Panc1 (cell line): ENCODE measurements around the gene ABCG8. TPM values are rescaled to one million over a fixed set of nuclear protein-coding genes. Genes with fewer than 3 reads are reported as not detected.

Experiments
- ATAC-seq: fragments of 200-7000 bp; cut with Tn5 transposase; 2 replicates; pipeline ENCODE4 v1.9.1; 2020; ENCODE audit warnings: mild to moderate bottlenecking, moderate library complexity
- BruUV-seq: library from RNA; stranded (reverse); fragments of 400-500 nt; replicated peaks from 2 replicates; lab custom pipeline; 2021; lab: Mats Ljungman, UMichigan
- CTCF ChIA-PET: fragments of 300-600 bp; sonication (Branson Sonifier 250); formaldehyde crosslinking; loops from one replicate; lab custom pipeline; 2022; ENCODE audit warnings: antibody characterized with exemption; lab: Charles Lee
- POLR2A ChIA-PET: fragments of 300-600 bp; sonication (Branson Sonifier 250); formaldehyde crosslinking; loops from one replicate; lab custom pipeline; 2022; ENCODE audit warnings: antibody characterized with exemption; lab: Charles Lee
- DNase-seq: peaks from one replicate; pipeline ENCODE4 v3.0.0-alpha.2; 2010; ENCODE audit warnings: low read depth, low spot score
- H3K27ac ChIP-seq: 2 replicates; pipeline ENCODE4 v1.5.1; 2011; ENCODE audit warnings: mild to moderate bottlenecking, low read length, inconsistent platforms
- H3K27me3 ChIP-seq: fragments of 200-500 bp; sonication (Bioruptor generic); 2 replicates; pipeline ENCODE4 v1.6.0; 2014; ENCODE audit warnings: low read length, inconsistent platforms; ENCODE audit not compliant: control insufficient read depth, insufficient read depth
- H3K36me3 ChIP-seq: fragments of 200-500 bp; sonication (Bioruptor generic); 2 replicates; pipeline ENCODE4 v1.5.1; 2014; ENCODE audit warnings: inconsistent platforms, mild to moderate bottlenecking, low read length, moderate library complexity; ENCODE audit not compliant: control insufficient read depth, insufficient read depth
- H3K4me1 ChIP-seq: 2 replicates; pipeline ENCODE4 v1.5.1; 2011; ENCODE audit warnings: inconsistent platforms, mild to moderate bottlenecking, low read length, moderate library complexity; ENCODE audit not compliant: control insufficient read depth, insufficient read depth
- H3K4me3 ChIP-seq, 2 experiments: 2 replicates each; pipeline ENCODE4 v1.5.1; 2011 to 2012; ENCODE audit warnings: low read depth in 2 of 2, low read length in 2 of 2, mild to moderate bottlenecking in 2 of 2, inconsistent platforms in 1 of 2, moderate library complexity in 1 of 2
- H3K9me3 ChIP-seq: fragments of 200-500 bp; sonication (Bioruptor generic); 2 replicates; pipeline ENCODE4 v1.5.1; 2014; ENCODE audit warnings: low read depth, mild to moderate bottlenecking, inconsistent platforms, low read length, moderate library complexity; ENCODE audit not compliant: control insufficient read depth, insufficient read depth
- POLR2AphosphoS5 ChIP-seq: IDR thresholded peaks from 2 replicates; pipeline ENCODE4 v1.6.1; 2012; ENCODE audit warnings: mild to moderate bottlenecking, low read depth, low read length, moderate library complexity
- SIN3A ChIP-seq: IDR thresholded peaks from 2 replicates; pipeline ENCODE4 v1.6.1; 2012; ENCODE audit warnings: low read depth, mild to moderate bottlenecking, low read length, moderate library complexity, borderline replicate concordance; ENCODE audit not compliant: insufficient read depth
- TCF7L2 ChIP-seq: IDR thresholded peaks from 2 replicates; pipeline ENCODE4 v1.6.1; 2011; ENCODE audit warnings: mild to moderate bottlenecking, low read depth, low read length, inconsistent platforms
- in situ Hi-C: cut with HindIII; loops from 2 replicates; pipeline ENCODE4 v1.10.0; 2016; ENCODE audit warnings: low sequenced_read_pairs, low pct_unique_long_range_greater_than_20kb
- intact Hi-C: fragments of 100-400 bp; cut with micrococcal nuclease; formaldehyde crosslinking; loops from one replicate; pipeline ENCODE4 v1.10.0; 2022; ENCODE audit not compliant: unreplicated experiment
- total RNA-seq: library from RNA; stranded (reverse); gene quantifications from one replicate; pipeline ENCODE4 v1.2.1, GENCODE V29; 2021; ENCODE audit not compliant: unreplicated experiment
- TF ChIP-seq, protein P1 (sequence below), 2 experiments: IDR thresholded peaks; 2 replicates each; pipeline ENCODE4 v1.6.1; 2011 to 2012; ENCODE audit warnings: low read depth in 2 of 2, control low read depth in 1 of 2, low read length in 1 of 2, mild to moderate bottlenecking in 1 of 2, moderate library complexity in 1 of 2; ENCODE audit not compliant: insufficient read depth in 1 of 2
- TF ChIP-seq, protein P2 (sequence below): fragments of 450-650 bp; IDR thresholded peaks from 2 replicates; pipeline ENCODE4 v1.5.1; 2017; ENCODE audit warnings: mild to moderate bottlenecking

Gene ABCG8
- total RNA-seq, 1 experiment from 2014 or later, result 0.03 TPM

DNA sequence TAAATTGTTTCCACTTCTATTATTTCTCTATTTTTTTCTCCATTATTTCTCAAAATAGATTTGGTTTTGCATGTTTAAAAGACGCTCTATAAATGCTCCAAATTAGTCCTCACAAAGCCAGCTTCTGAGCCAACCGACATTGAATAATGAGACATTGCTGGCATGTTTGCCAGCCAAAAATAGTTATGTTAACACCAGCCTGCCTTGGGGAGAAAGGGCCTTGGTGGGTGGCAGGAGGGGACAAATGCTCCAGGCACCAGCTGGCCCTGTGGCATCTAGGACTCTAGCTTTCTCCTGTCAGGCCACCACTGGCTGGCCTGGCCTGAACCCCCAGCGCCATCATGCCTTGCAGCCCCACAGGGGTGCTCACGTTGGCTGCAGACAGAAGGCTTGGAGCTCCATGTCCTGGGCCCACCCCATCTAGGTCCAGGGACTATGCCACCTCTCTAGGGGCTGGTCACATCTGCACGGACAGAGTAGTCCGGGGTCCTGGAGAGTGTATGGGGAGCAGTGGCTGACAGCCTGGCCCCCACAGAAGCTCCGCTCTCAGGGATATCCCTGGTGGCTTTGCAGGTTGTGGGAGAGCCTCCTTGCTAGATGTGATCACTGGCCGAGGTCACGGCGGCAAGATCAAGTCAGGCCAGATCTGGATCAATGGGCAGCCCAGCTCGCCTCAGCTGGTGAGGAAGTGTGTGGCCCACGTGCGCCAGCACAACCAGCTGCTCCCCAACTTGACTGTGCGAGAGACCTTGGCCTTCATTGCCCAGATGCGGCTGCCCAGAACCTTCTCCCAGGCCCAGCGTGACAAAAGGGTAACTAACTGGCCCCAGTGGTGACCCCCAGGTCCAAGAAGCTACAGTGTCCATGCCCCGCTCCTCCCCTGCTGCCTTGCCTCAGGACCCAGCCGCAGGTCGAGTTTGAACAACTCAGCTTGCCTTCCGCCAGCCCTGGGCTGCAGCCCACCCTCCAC, 12.5 kb downstream of the ABCG8 start:
- ATAC-seq (no peak), DNase-seq (no peak)
- Histone ChIP-seq H3K36me3 (no peaks in the 10 kb centered on the region), H3K4me3 (no peak overlapping the region), H3K27me3 (peaks cover 15% of the 10 kb centered on the region), H3K9me3 (no peaks in the 10 kb centered on the region), H3K4me1 (peaks cover 5% of the 10 kb centered on the region), H3K27ac (no peak overlapping the region)
- in situ Hi-C loops, result no loop called here
- POLR2A ChIA-PET, result no interaction called here
- CTCF ChIA-PET, result interaction anchor here (0.7 kb wide), 1 partner anchor 214 kb away, joined by 3 read pairs; the partner anchor contains the start of gene PLEKHH2
- no TSS peak for BruUV-seq
- TF ChIP-seq, protein P1, sequence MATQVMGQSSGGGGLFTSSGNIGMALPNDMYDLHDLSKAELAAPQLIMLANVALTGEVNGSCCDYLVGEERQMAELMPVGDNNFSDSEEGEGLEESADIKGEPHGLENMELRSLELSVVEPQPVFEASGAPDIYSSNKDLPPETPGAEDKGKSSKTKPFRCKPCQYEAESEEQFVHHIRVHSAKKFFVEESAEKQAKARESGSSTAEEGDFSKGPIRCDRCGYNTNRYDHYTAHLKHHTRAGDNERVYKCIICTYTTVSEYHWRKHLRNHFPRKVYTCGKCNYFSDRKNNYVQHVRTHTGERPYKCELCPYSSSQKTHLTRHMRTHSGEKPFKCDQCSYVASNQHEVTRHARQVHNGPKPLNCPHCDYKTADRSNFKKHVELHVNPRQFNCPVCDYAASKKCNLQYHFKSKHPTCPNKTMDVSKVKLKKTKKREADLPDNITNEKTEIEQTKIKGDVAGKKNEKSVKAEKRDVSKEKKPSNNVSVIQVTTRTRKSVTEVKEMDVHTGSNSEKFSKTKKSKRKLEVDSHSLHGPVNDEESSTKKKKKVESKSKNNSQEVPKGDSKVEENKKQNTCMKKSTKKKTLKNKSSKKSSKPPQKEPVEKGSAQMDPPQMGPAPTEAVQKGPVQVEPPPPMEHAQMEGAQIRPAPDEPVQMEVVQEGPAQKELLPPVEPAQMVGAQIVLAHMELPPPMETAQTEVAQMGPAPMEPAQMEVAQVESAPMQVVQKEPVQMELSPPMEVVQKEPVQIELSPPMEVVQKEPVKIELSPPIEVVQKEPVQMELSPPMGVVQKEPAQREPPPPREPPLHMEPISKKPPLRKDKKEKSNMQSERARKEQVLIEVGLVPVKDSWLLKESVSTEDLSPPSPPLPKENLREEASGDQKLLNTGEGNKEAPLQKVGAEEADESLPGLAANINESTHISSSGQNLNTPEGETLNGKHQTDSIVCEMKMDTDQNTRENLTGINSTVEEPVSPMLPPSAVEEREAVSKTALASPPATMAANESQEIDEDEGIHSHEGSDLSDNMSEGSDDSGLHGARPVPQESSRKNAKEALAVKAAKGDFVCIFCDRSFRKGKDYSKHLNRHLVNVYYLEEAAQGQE (IDR thresholded peaks at IDR 0.05; ENCODE audit: insufficient read depth in 1 of 2, low read depth in 2 of 2, low read length in 1 of 2), result no peak
- TF ChIP-seq, protein P2, sequence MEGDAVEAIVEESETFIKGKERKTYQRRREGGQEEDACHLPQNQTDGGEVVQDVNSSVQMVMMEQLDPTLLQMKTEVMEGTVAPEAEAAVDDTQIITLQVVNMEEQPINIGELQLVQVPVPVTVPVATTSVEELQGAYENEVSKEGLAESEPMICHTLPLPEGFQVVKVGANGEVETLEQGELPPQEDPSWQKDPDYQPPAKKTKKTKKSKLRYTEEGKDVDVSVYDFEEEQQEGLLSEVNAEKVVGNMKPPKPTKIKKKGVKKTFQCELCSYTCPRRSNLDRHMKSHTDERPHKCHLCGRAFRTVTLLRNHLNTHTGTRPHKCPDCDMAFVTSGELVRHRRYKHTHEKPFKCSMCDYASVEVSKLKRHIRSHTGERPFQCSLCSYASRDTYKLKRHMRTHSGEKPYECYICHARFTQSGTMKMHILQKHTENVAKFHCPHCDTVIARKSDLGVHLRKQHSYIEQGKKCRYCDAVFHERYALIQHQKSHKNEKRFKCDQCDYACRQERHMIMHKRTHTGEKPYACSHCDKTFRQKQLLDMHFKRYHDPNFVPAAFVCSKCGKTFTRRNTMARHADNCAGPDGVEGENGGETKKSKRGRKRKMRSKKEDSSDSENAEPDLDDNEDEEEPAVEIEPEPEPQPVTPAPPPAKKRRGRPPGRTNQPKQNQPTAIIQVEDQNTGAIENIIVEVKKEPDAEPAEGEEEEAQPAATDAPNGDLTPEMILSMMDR, result no peak
- no peak for TF ChIP-seq POLR2AphosphoS5
- intact Hi-C loops, result no loop called here

DNA sequence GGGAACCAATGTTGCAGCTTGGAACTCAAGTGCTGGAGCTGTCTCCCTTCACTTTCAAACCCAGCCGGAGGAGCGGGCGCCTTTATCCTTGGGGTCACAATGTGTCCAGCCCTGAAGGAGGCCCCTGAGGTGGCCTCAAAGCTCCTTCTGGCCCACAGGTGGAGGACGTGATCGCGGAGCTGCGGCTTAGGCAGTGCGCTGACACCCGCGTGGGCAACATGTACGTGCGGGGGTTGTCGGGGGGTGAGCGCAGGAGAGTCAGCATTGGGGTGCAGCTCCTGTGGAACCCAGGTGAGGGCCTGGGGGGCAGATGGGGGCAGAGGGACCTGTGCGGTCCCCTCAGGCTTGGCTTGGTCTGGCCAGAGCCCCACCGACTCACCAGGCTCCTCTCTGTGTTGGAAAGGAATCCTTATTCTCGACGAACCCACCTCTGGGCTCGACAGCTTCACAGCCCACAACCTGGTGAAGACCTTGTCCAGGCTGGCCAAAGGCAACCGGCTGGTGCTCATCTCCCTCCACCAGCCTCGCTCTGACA, 13.5 kb downstream of the ABCG8 start:
- no TSS peak for BruUV-seq
- CTCF ChIA-PET, result no interaction called here

More for the DNA sequence above, 13.5 kb downstream of the ABCG8 start:
- Histone ChIP-seq H3K4me1 (peaks cover 5% of the 10 kb centered on the region), H3K9me3 (no peaks in the 10 kb centered on the region), H3K27me3 (peaks cover 23% of the 10 kb centered on the region), H3K4me3 (no peak overlapping the region), H3K36me3 (no peaks in the 10 kb centered on the region), H3K27ac (no peak overlapping the region)
- no peak for ATAC-seq
- intact Hi-C loops, result no loop called here
- POLR2A ChIA-PET, result no interaction called here
- in situ Hi-C loops, result no loop called here
- no peak for DNase-seq
- TF ChIP-seq TCF7L2, result no peak
- no peak for TF ChIP-seq POLR2AphosphoS5
- TF ChIP-seq, protein P2, result no peak
- TF ChIP-seq, protein P1 (IDR thresholded peaks at IDR 0.05; ENCODE audit: insufficient read depth in 1 of 2, low read depth in 2 of 2, low read length in 1 of 2), result no peak
- no peak for TF ChIP-seq SIN3A
